GM23338 (cell line): Measurements from ENCODE around the gene SASH3.

ENCODE experiments used
- CTCF ChIP-seq, 2 experiments: fragments of 200-600 bp in 1 of 2; sonication (generic) in 1 of 2; conservative IDR thresholded peaks; 2 replicates each; pipeline versions ENCODE4 v1.5.1 to v1.6.1; 2016 to 2017; ENCODE audit warnings: antibody characterized with exemption in 2 of 2, low read depth in 2 of 2, mild to moderate bottlenecking in 2 of 2, moderate library complexity in 1 of 2
- ETS1 ChIP-seq: IDR thresholded peaks from 2 replicates; pipeline ENCODE4 v1.6.1; 2016; ENCODE audit warnings: antibody characterized with exemption
- EZH2 ChIP-seq: fragments of 200-600 bp; sonication (generic); IDR thresholded peaks from one replicate; pipeline ENCODE4 v1.8.0; 2017; ENCODE audit warnings: antibody characterized with exemption, mild to moderate bottlenecking, low read depth; ENCODE audit not compliant: unreplicated experiment
- EZH2phosphoT487 ChIP-seq: fragments of 200-600 bp; sonication (generic); IDR thresholded peaks from one replicate; pipeline ENCODE4 v1.8.1; 2018; ENCODE audit warnings: antibody characterized with exemption; ENCODE audit not compliant: unreplicated experiment
- JUNB ChIP-seq: IDR thresholded peaks from one replicate; pipeline ENCODE4 v1.6.1; 2016; ENCODE audit warnings: antibody characterized with exemption; ENCODE audit not compliant: unreplicated experiment
- NANOG ChIP-seq: IDR thresholded peaks from 2 replicates; pipeline ENCODE4 v1.6.1; 2016; ENCODE audit warnings: antibody characterized with exemption, borderline replicate concordance
- POLR2AphosphoS5 ChIP-seq: IDR thresholded peaks from 2 replicates; pipeline ENCODE4 v1.6.1; 2016; ENCODE audit warnings: antibody characterized with exemption, low read depth
- REST ChIP-seq: IDR thresholded peaks from one replicate; pipeline ENCODE4 v1.6.1; 2018; ENCODE audit warnings: antibody characterized with exemption; ENCODE audit not compliant: unreplicated experiment
- STAT1 ChIP-seq: IDR thresholded peaks from one replicate; pipeline ENCODE4 v1.6.1; 2016; ENCODE audit warnings: antibody characterized with exemption; ENCODE audit not compliant: unreplicated experiment
- ZNF114 ChIP-seq: fragments of 250-450 bp; sonication (Bioruptor Pico); IDR thresholded peaks from 2 replicates; pipeline ENCODE4 v1.5.0; 2020; ENCODE audit warnings: mild to moderate bottlenecking, moderate library complexity

GRCh38 chrX:129780441-129781105 is 824 bp downstream of the SASH3 start:
- TF ChIP-seq CTCF (conservative IDR thresholded peaks at IDR 0.05; ENCODE audit: low read depth in 2 of 2) (no peak), REST (no peak), EZH2phosphoT487 (no peak), STAT1 (no peak), ZNF114 (CRISPR knock-in tag) (no peak), EZH2 (no peak), POLR2AphosphoS5 (no peak), ETS1 (no peak), NANOG (no peak), JUNB (no peak)
